NT2/D1 (cell line): Measurements from ENCODE around the gene TNFSF4.

Experiments used
- DNase-seq: peaks from one replicate; pipeline ENCODE4 v3.0.0-alpha.2; 2011; ENCODE audit warnings: low read depth, low spot score
- H3K27me3 ChIP-seq: 2 replicates; pipeline ENCODE4 v1.6.0; 2011; ENCODE audit warnings: mild to moderate bottlenecking; ENCODE audit not compliant: insufficient read length, insufficient read depth
- H3K36me3 ChIP-seq: 2 replicates; pipeline ENCODE4 v1.6.1; 2011; ENCODE audit warnings: mild to moderate bottlenecking, low read length, mixed read lengths; ENCODE audit not compliant: insufficient read depth, insufficient read length
- H3K4me1 ChIP-seq: 2 replicates; pipeline ENCODE4 v1.5.1; 2011; ENCODE audit not compliant: insufficient read depth, insufficient read length
- H3K4me3 ChIP-seq: 2 replicates; pipeline ENCODE4 v1.5.1; 2011; ENCODE audit warnings: low read depth; ENCODE audit not compliant: insufficient read length
- H3K9ac ChIP-seq: 2 replicates; pipeline ENCODE4 v1.6.0; 2011; ENCODE audit warnings: low read depth; ENCODE audit not compliant: insufficient read length
- H3K9me3 ChIP-seq: 2 replicates; pipeline ENCODE4 v1.5.1; 2011; ENCODE audit warnings: mild to moderate bottlenecking, low read length; ENCODE audit not compliant: insufficient read depth
- SUZ12 ChIP-seq: IDR thresholded peaks from 2 replicates; pipeline ENCODE4 v1.6.1; 2011; ENCODE audit not compliant: insufficient read length, insufficient read depth; ENCODE audit errors: extremely low read depth
- YY1 ChIP-seq: IDR thresholded peaks from 2 replicates; pipeline ENCODE4 v1.6.1; 2011; ENCODE audit not compliant: insufficient read length, insufficient read depth
- ZNF274 ChIP-seq: IDR thresholded peaks from 2 replicates; pipeline ENCODE4 v1.6.1; 2011; ENCODE audit warnings: mild to moderate bottlenecking, low read depth, low read length

The TNFSF4 gene

GRCh38 chr1:173195596-173196088, 11.5 kb downstream of the TNFSF4 start:
- TF ChIP-seq ZNF274 (no peak), YY1 (no peak), SUZ12 (no peak)
- Histone ChIP-seq H3K4me3 (no peak overlapping the region), H3K4me1 (no peaks in the 10 kb centered on the region), H3K9ac (no peak overlapping the region), H3K27me3 (no peaks in the 10 kb centered on the region), H3K9me3 (no peaks in the 10 kb centered on the region), H3K36me3 (no peaks in the 10 kb centered on the region)
- no peak for DNase-seq

- no peak for TF ChIP-seq YY1
- no peak for TF ChIP-seq ZNF274
- TF ChIP-seq SUZ12, result no peak
- Histone ChIP-seq H3K27me3 (no peaks in the 10 kb centered on the region), H3K36me3 (no peaks in the 10 kb centered on the region), H3K4me1 (no peaks in the 10 kb centered on the region), H3K9me3 (0 out of 2 replicates have a peak, but pooled peaks cover under 1% of the 10 kb centered on the region), H3K9ac (no peak overlapping the region), H3K4me3 (no peak overlapping the region)
- DNase-seq, result no peak
Observed at GRCh38 chr1:173193639-173194038, 13.5 kb downstream of the TNFSF4 start.

GRCh38 chr1:173191011-173191705, 16.0 kb downstream of the TNFSF4 start:
- Histone ChIP-seq H3K4me1 (no peaks in the 10 kb centered on the region), H3K27me3 (no peaks in the 10 kb centered on the region), H3K4me3 (no peak overlapping the region), H3K9ac (no peak overlapping the region), H3K9me3 (0 out of 2 replicates have a peak, but pooled peaks cover 10% of the 10 kb centered on the region), H3K36me3 (no peaks in the 10 kb centered on the region)
- no peak for TF ChIP-seq ZNF274
- no peak for TF ChIP-seq SUZ12
- no peak for TF ChIP-seq YY1
- no peak for DNase-seq

GRCh38 chr1:173190101-173190936, 16.8 kb downstream of the TNFSF4 start:
- DNase-seq, result no peak
- Histone ChIP-seq H3K36me3 (no peaks in the 10 kb centered on the region), H3K27me3 (no peaks in the 10 kb centered on the region), H3K4me3 (no peak overlapping the region), H3K9me3 (0 out of 2 replicates have a peak, but pooled peaks cover 10% of the 10 kb centered on the region), H3K9ac (no peak overlapping the region), H3K4me1 (no peaks in the 10 kb centered on the region)
- no peak for TF ChIP-seq ZNF274
- no peak for TF ChIP-seq YY1
- no peak for TF ChIP-seq SUZ12

- H3K9me3 ChIP-seq, result 0 out of 2 replicates have a peak, but pooled peaks cover 10% of the 10 kb centered on the region
- H3K4me1 ChIP-seq, result no peaks in the 10 kb centered on the region
- DNase-seq, result no peak
- no peaks in the 10 kb centered on the region for H3K36me3 ChIP-seq
- TF ChIP-seq SUZ12 (no peak), YY1 (no peak), ZNF274 (no peak)
- H3K9ac ChIP-seq, result no peak overlapping the region
- H3K27me3 ChIP-seq, result no peaks in the 10 kb centered on the region
- no peak overlapping the region for H3K4me3 ChIP-seq
Observed at GRCh38 chr1:173187671-173188237, 19.4 kb downstream of the TNFSF4 start.

- Histone ChIP-seq H3K4me1 (no peaks in the 10 kb centered on the region), H3K36me3 (no peaks in the 10 kb centered on the region), H3K9ac (no peak overlapping the region), H3K27me3 (no peaks in the 10 kb centered on the region), H3K4me3 (no peak overlapping the region), H3K9me3 (no peaks in the 10 kb centered on the region)
- TF ChIP-seq YY1 (no peak), ZNF274 (no peak)
- DNase-seq, result no peak
Observed at GRCh38 chr1:173181791-173182190, 25.3 kb downstream of the TNFSF4 start.

- no peak for DNase-seq
- TF ChIP-seq YY1 (no peak), SUZ12 (no peak), ZNF274 (no peak)
- H3K9ac ChIP-seq, result no peak overlapping the region
- no peaks in the 10 kb centered on the region for H3K36me3 ChIP-seq
- H3K9me3 ChIP-seq, result peaks cover 31% of the 10 kb centered on the region
- no peaks in the 10 kb centered on the region for H3K4me1 ChIP-seq
- H3K4me3 ChIP-seq, result no peak overlapping the region
- H3K27me3 ChIP-seq, result no peaks in the 10 kb centered on the region
Observed at GRCh38 chr1:173176246-173176645, 30.9 kb downstream of the TNFSF4 start.
